ENCODE results near the gene ATXN7L1. TPM values are rescaled to one million over a fixed set of nuclear protein-coding genes. Genes with fewer than 3 reads are reported as not detected.
"Not testable (repeated sequence)": the region's sequence is repeated elsewhere in the genome, so short reads cannot be mapped to it uniquely, and the experiment has no call there.

ATXN7L1 gene
- total RNA-seq, 2 donors from 2014 or later, result 12.6 to 28.1 TPM

- TF ChIP-seq POLR2AphosphoS5 (IDR thresholded peaks at IDR 0.05) (no peak), POLR2A (IDR thresholded peaks at IDR 0.05) (no peak), CTCF (IDR thresholded peaks at IDR 0.05) (no peak)
- no peaks in the 10 kb centered on the region for H3K27me3 ChIP-seq (replicated peaks; ENCODE audit: insufficient read depth)
- no peak for DNase-seq (ENCODE audit: low spot score)
- no peak overlapping the region for H3K27ac ChIP-seq
- H3K9me3 ChIP-seq, result no peaks in the 10 kb centered on the region
- H3K4me1 ChIP-seq (replicated peaks), result peaks cover 4% of the 10 kb centered on the region
- WGBS, result 94% methylated on average over 3 of the region's 3 CpGs
- intact Hi-C loops (cut with DNase I), result no loop called here
- H3K4me3 ChIP-seq, result no peak overlapping the region
- no peaks in the 10 kb centered on the region for H3K36me3 ChIP-seq
Measured at GRCh38 chr7:105712877-105713276, 163.5 kb downstream of the ATXN7L1 start.

DNA sequence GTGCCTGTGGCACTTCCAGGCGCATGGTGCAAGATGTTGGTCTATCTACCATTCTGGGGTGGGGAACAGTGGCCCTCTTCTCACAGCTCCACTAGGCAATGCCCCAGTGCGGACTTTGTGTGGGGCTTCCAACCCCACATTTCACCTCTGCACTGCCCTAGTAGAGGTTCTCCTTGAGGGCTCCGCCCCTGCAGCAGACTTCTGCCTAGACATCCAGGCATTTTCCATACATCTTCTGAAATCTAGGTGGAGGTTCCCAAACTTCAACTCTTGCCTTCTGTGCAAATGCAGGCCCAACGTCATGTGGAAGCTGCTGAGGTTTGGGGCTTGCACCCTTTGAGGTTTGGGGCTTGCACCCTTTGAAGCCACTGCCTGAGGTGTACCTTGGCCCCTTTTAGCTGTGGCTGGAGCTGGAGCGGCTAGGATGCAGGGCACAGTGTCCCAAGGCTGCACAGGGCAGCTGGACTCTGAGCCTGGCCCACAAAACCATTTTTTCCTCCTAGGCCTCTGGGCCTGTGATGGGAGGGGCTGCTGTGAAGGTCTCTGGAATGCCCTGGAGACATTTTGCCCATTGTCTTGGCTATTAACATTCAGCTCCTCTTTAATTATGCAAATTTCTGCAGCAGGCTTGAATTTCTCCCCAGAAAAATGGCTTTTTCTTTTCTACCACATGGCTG lies 164.5 kb downstream of the ATXN7L1 start:
- Histone ChIP-seq H3K27me3 (replicated peaks; ENCODE audit: insufficient read depth) (no peaks in the 10 kb centered on the region), H3K9me3 (no peaks in the 10 kb centered on the region), H3K4me1 (replicated peaks) (peaks cover 4% of the 10 kb centered on the region), H3K27ac (no peak overlapping the region), H3K4me3 (no peak overlapping the region), H3K36me3 (no peaks in the 10 kb centered on the region)
- intact Hi-C loops (cut with DNase I), result no loop called here
- no peak for DNase-seq (ENCODE audit: low spot score)
- TF ChIP-seq POLR2A (IDR thresholded peaks at IDR 0.05), result no peak
- TF ChIP-seq POLR2AphosphoS5 (IDR thresholded peaks at IDR 0.05), result no peak
- TF ChIP-seq CTCF (IDR thresholded peaks at IDR 0.05), result no peak
- WGBS, result 99% methylated on average over 5 of the region's 5 CpGs

DNA sequence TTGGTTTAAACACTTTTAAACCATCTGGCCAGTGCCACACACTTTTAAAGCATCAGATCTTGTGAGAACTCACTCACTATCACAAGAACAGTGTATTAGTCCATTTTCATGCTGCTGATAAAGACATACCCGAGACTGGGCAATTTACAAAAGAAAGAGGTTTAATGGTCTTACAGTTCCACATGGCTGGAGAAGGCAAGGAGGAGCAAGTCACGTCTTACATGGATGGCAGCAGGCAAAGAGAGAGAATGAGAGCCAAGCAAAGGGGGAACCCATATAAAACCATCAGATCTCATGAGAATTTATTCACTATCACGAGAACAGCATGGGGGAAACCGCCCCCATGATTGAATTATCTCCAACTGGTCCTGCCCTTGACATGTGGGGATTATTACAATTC lies 165.7 kb downstream of the ATXN7L1 start:
- H3K9me3 ChIP-seq; H3K27ac ChIP-seq; H3K27me3 ChIP-seq (replicated peaks; ENCODE audit: insufficient read depth); intact Hi-C loops (cut with DNase I); H3K4me1 ChIP-seq (replicated peaks); DNase-seq (ENCODE audit: low spot score); H3K36me3 ChIP-seq; H3K4me3 ChIP-seq: not testable (repeated sequence)
- WGBS, result 95% methylated on average over 4 of the region's 4 CpGs

DNA sequence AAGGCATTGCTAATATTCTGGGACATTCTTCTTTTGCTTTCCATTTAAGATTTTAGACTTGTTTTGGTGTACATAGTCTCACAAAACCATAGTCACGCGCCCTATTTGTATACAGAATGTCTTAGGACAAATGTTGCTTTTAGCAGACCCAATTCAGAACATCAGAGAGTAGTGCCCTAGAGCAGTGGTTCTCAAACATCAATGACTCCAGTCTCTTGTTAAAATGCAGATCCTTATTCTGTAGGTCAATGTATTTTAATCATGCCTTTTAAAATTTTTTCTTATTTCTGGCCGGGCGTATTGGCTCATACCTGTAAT lies 167.7 kb downstream of the ATXN7L1 start:
- no peaks in the 10 kb centered on the region for H3K36me3 ChIP-seq
- peaks cover 4% of the 10 kb centered on the region for H3K4me1 ChIP-seq (replicated peaks)
- no peak overlapping the region for H3K4me3 ChIP-seq
- no peaks in the 10 kb centered on the region for H3K27me3 ChIP-seq (replicated peaks; ENCODE audit: insufficient read depth)
- H3K27ac ChIP-seq, result no peak overlapping the region
- TF ChIP-seq POLR2AphosphoS5 (IDR thresholded peaks at IDR 0.05) (no peak), POLR2A (IDR thresholded peaks at IDR 0.05) (no peak), CTCF (IDR thresholded peaks at IDR 0.05) (no peak)
- no peak for DNase-seq (ENCODE audit: low spot score)
- intact Hi-C loops (cut with DNase I), result no loop called here
- WGBS, result 94% methylated on average over 4 of the region's 4 CpGs
- no peaks in the 10 kb centered on the region for H3K9me3 ChIP-seq

GRCh38 chr7:105707967-105708762 lies 168.2 kb downstream of the ATXN7L1 start:
- TF ChIP-seq POLR2AphosphoS5 (IDR thresholded peaks at IDR 0.05) (no peak), CTCF (IDR thresholded peaks at IDR 0.05) (no peak), POLR2A (IDR thresholded peaks at IDR 0.05) (no peak)
- no peak overlapping the region for H3K4me3 ChIP-seq
- no peaks in the 10 kb centered on the region for H3K36me3 ChIP-seq
- no peaks in the 10 kb centered on the region for H3K9me3 ChIP-seq
- DNase-seq (ENCODE audit: low spot score), result no peak
- no peak overlapping the region for H3K27ac ChIP-seq
- H3K4me1 ChIP-seq (replicated peaks), result peaks cover 4% of the 10 kb centered on the region
- 26% methylated on average over 9 of the region's 9 CpGs for WGBS
- intact Hi-C loops (cut with DNase I), result no loop called here
- H3K27me3 ChIP-seq (replicated peaks; ENCODE audit: insufficient read depth), result no peaks in the 10 kb centered on the region

All from prostate gland (tissue), 2 donors.